HT1080 (cell line): Measurements from ENCODE around the gene NRXN3. TPM values are rescaled to one million over a fixed set of nuclear protein-coding genes. Genes with fewer than 3 reads are reported as not detected.

ENCODE experiments used
- DNase-seq: peaks from one replicate; pipeline ENCODE4 v3.0.0-alpha.2; 2015; ENCODE audit warnings: low read depth
- total RNA-seq: library from RNA; depleted of rRNA; stranded (reverse); fragments of >200 nt; shearing (Covaris generic); gene quantifications from 2 replicates; pipeline ENCODE4 v1.2.3, GENCODE V29; 2014

NRXN3 gene
- total RNA-seq, 1 experiment from 2014 or later, result 1.2 TPM

- no peak for DNase-seq
These were observed 1332.1 kb downstream of the NRXN3 start for GRCh38 chr14:79502136-79502750.

DNA sequence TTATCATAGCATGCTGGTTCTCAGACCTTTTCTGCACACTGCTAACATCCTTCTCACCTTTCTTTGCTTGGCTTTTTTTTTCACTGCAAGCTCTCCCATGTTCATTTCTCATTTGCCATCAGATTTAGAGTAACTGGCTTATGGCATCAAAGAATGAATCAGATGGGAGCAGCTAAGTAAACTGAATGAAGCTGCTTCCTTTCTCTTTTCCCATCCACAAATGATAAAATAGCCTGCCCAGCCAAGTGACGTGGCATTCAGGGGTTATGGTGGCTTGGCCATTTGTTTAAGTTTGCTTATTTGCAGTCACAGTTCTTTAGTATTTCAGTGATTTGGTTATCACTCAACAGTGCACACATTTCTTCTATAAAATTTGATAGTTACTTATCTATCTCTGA, 1332.6 kb downstream of the NRXN3 start:
- DNase-seq, result peak; percentile 35

DNA sequence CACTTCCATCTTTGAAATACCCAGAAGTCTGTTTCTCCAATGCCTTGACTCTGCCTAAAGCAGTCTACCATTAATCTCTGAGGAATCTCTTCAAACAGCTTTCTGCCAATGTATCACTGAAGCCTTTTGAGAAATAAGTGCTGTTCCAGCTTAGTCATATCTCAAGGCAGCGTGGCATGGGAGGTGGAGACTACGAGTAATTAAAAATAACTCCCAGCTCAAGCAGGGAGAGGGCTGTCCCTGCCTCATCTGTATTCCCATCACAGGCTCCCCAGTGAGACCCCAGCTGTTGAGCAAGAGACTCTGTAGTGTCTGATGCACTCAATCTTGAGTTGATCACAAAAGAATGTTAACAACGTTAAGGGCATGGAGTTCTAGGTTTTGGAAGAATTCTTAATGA, 1340.5 kb downstream of the NRXN3 start:
- DNase-seq, result peak; percentile 37

DNA sequence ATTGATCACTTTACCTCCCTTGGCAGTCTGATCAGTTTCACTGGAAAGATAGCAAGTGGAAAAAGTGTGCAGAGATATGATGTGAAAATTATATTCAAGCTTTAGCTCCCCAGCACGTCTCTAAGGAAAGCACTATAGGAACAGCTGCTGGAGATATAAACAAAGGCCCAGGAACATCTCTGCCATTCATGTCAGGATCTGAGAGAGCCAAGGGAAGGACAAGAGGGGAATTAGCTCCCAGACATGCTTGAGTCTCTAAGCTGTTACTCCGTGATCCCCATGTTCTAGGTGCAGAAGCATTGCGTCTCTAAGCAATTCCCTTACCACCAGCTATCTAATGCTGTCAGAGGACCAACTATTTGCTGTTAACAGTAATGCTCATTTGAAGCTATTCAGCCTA, 1341.0 kb downstream of the NRXN3 start:
- DNase-seq, result no peak

GRCh38 chr14:79513446-79513845, 1343.3 kb downstream of the NRXN3 start:
- DNase-seq, result no peak

- peak; percentile 92 for DNase-seq
These were observed 1344.5 kb downstream of the NRXN3 start for GRCh38 chr14:79514700-79515099.

DNA sequence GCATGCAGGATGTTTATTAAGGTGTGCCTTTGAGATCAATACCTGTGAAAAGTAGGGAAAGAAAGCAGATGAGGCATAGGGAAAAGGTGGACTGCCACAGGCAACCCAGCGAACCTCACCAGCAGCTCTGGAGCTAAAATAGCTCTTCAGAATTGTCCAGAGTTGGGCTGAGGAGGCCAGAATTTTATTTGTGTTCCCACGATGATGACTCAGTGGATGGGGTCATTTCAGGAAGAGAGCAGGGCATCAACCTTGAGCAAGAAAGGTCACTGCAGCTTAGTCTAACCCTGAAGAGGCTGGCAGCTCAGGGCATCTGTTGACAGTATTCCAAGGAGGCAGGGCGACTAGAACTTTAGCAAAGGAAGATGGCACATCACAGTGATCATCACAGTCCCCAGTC, 1345.0 kb downstream of the NRXN3 start:
- no peak for DNase-seq

GRCh38 chr14:79516009-79516408, 1345.8 kb downstream of the NRXN3 start:
- no peak for DNase-seq

DNA sequence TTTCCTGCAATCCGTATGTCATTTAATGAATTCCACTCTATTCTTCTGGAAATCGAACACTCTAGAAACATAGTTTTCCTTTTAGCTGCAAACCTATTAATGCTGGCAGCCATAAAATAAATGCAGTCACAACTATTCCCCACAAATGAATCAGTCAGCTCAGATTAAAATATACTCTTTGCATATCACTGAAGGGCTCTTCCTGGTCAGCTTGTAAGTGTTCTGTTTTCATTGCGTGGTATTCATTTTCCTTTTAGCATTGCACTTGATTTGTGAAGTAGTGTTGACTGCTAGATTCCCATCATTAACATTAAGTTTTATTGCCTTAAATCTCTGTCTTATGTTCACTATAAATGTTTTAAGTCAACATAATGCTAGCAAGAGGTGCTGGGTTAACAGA, 1355.2 kb downstream of the NRXN3 start:
- DNase-seq, result no peak

DNA sequence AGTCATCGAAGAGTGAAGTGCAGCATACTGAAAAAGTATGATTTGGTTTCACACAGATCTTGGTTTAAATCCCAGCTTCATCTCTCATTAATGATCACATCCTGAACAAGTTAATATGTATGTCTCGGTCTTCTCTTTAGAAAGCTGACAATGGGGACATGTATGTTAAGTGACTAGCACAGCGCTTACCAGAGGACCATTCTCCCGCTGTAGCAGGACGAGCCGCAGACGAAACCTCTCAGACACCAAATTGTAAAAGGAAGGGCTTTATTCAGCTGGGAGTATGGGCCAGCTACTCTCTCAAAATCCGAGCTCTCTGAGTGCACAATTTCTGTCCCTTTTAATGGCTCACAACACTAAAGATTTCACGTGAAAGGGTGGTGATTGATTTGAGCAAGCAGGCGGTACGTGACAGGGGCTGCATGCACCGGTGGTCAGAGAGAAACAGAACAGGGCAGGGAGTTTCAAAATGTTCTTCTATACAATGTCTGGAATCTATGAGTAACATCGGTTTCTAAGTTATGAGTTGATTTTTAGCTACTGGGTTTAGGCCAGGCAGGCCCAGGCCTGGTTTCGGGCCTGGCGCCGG, 1358.7 kb downstream of the NRXN3 start:
- DNase-seq, result no peak

GRCh38 chr14:79530555-79530954, 1360.4 kb downstream of the NRXN3 start:
- DNase-seq, result no peak

- DNase-seq, result no peak
These were observed 1364.7 kb downstream of the NRXN3 start for GRCh38 chr14:79534703-79535353.

DNA sequence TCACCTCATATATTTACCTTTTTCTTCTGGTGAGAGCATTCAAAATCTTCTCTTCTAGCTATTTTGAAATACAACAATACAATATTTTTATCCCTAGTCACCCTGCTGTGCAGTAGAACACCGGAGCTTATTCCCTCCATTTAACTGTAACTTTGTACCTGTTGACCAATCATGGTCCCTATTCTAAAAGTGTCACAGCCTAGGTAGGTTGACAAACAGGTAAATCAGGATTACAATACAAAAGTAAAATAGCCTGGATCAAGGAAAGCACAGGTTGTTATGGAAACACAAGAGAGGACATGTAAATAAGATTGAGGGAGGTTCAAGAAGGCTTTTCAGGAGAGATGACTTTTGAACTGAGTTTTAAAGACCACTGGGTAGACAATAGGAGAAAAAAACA, 1370.2 kb downstream of the NRXN3 start:
- no peak for DNase-seq

DNA sequence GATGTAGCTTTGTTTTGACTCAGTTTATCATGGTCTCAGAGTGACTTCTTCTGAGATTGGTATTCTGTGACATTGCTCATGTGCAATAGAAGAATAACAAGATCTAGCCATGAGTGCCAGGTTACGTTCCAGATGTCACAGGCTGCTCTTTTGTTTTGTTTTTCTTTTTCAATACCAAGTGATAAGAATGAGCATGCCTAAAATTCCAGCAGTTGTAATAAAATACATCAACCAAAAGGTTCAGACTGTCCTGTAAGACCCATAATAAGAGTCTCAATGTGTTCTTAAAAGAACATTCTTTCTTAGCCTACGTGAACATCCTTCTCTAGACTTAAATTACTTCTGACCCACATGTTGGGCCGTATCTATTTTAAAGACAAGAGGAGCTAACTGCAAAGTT, 1371.9 kb downstream of the NRXN3 start:
- DNase-seq, result no peak

GRCh38 chr14:79543348-79543747, 1373.2 kb downstream of the NRXN3 start:
- no peak for DNase-seq

DNA sequence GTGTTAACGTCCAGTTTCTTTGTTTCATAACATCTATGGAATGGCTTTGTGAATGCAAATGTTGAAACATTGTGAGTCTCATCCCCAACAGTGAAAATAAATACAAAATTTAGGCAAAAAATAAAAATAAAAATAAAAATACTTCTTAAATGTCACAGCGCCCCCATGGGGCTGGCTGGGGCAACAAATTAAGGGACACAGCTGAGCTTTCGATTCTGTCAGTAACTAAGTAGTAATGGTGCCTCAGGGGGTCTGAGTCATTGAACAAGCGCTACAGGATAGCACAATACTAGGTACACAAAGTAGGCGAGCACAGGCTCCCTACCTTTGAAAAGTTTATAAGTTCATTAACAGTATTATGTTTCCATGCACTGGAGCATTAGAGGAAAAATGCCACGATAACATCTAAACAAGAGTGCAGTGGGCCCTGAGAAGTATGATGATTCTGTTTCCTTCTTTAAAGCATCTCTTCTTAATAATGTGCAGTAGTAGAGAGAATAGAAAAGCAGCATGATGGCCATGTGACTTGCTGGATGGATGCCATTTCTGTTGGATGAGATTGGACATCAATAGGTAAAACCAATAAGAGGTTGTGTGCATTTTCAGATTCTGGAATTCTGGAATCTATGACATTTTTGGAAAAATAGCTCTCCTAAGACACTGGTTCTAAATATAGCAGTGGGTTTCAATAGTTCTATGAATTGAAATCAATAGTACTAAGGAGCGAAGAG, 1374.0 kb downstream of the NRXN3 start:
- peak; percentile 42 for DNase-seq

DNA sequence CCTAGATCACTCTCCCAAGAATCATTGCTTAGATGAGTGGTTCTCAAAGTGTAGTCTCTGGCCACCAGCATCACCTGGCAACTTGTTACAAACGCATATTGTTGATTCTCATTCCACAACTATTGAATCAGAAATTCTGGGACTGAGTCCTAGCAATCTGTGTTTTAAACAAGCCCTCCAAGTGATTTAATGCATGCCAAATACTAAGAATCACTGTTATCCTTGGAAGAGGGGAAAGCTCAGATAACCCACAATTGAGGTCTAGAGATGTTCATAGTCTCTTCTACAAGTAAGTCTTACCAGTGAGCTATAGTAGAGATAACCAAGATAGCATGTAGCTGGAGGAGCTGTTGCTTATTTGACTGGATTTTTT, 1374.5 kb downstream of the NRXN3 start:
- no peak for DNase-seq

DNA sequence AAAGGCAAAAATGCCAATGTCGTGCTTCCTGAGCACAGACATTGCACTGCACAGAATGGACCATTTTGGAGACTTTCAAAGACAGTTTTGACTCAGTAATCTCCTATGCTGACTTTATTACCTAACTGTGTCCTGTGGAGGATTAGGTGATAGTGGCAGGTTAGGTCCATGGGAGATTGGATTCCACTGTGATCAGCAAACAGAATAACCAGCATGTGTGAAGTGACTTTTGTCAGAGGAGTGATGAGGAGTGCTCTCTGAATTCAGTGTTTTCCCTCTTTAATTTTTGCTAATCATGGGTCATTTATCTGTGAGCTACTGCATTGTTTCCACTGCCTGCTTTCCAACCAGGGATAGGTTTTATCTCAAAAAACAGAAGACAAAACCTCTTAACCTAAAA, 1378.7 kb downstream of the NRXN3 start:
- no peak for DNase-seq

- DNase-seq, result no peak
These were observed 1379.3 kb downstream of the NRXN3 start for GRCh38 chr14:79549515-79549914.

DNA sequence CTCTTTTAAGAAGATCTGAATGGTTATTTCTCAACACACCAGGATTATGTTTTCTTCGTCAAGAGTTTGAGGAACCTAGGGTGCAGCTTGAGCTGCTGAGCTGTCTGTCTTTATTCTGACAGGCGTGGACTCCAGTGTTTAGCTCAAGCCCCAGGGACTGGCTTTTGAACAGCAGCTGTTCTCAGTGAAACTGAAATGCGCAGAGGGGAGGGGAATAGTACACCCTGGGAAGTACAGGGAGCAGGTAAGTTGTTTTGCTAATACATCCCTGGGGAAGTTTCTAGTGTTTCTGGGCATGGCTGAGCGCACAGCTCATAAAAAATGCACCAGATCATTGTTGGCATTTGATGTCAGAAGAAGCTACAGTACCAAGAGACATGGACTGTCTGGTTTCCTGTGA, 1381.3 kb downstream of the NRXN3 start:
- no peak for DNase-seq

DNA sequence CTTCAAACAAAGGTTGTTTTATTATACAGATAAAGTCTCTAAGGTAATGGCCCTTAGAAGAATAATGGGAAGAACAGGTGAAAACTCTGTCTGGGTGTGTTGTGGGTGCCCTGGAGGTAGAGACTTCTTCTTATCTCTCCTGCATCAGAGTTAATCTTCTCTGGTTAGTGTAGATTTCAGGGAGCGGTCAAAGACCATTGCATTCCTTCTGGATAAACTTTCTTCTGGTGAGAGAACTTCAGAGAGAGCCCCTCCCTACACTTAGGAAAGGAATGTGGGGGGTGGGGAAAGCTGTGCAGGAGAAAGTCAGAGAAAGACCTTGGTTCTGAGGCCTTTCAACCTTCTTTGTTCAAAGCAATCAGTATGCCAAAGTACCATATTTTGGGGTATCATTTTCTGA, 1382.6 kb downstream of the NRXN3 start:
- DNase-seq, result no peak

- DNase-seq, result no peak
These were observed 1384.6 kb downstream of the NRXN3 start for GRCh38 chr14:79554816-79555215.
